ENCODE measurements around the gene FANCL. TPM values are rescaled to one million over a fixed set of nuclear protein-coding genes. Genes with fewer than 3 reads are reported as not detected.
"Not testable (repeated sequence)": the region's sequence is repeated elsewhere in the genome, so short reads cannot be mapped to it uniquely, and the experiment has no call there.

Gene FANCL
- total RNA-seq, 2 donors from 2014 or later, result 2.1 to 3.4 TPM

DNA sequence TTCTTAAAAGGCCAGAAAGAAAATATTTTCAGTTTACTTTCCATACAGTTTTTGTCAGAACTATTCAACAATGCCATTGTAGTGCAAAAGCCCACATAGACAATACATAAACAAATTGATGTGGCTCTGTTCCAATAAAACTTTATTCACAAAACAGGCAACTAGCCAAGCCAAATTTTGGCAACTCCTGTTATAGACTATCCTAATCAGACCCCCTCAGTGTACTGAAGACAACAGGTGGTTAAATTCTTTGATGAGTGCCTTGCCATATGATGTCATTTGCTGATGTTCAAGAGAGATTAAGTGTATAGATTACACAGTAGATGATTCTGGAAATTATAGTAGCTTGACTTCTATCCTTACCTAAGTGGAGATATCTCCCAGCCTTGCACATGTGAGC, 83.4 kb downstream of the FANCL start:
- H3K36me3 Mint-ChIP-seq (ENCODE audit: low read depth), result peaks cover 8% of the 10 kb centered on the region
- ATAC-seq (no peak), DNase-seq (no peak)
- no peaks in the 10 kb centered on the region for H3K9me3 ChIP-seq (ENCODE audit: control insufficient read depth, low read length, poor library complexity, severe bottlenecking)
- no peak overlapping the region for H3K27ac Mint-ChIP-seq
- H3K4me3 Mint-ChIP-seq, result no peak overlapping the region
- H3K4me1 Mint-ChIP-seq, result peaks cover 2% of the 10 kb centered on the region
- no peaks in the 10 kb centered on the region for H3K27me3 Mint-ChIP-seq

DNA sequence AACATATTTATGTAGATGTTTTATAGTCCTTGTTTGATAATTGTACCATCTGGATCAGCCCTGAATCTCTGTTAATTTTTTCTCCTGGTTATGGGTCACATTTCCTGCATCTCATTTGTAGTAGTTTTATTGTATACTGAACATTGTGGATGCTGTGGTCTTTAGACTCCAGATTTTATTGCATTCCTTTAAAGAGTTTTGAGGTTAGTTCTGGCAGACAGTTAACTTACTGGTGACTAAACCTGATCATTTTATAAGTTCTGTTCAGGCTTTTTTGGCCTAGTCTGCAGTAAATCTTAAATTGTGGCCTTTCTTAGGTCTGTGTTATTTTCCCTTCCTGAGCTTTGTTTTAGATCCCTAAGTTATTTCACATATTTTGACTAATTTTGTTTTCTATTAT, 84.3 kb downstream of the FANCL start:
- no peak overlapping the region for H3K4me3 Mint-ChIP-seq
- no peak overlapping the region for H3K27ac Mint-ChIP-seq
- DNase-seq (no peak), ATAC-seq (no peak)
- H3K4me1 Mint-ChIP-seq, result peaks cover 2% of the 10 kb centered on the region
- H3K27me3 Mint-ChIP-seq, result no peaks in the 10 kb centered on the region
- peaks cover 8% of the 10 kb centered on the region for H3K36me3 Mint-ChIP-seq (ENCODE audit: low read depth)
- no peaks in the 10 kb centered on the region for H3K9me3 ChIP-seq (ENCODE audit: control insufficient read depth, low read length, poor library complexity, severe bottlenecking)

DNA sequence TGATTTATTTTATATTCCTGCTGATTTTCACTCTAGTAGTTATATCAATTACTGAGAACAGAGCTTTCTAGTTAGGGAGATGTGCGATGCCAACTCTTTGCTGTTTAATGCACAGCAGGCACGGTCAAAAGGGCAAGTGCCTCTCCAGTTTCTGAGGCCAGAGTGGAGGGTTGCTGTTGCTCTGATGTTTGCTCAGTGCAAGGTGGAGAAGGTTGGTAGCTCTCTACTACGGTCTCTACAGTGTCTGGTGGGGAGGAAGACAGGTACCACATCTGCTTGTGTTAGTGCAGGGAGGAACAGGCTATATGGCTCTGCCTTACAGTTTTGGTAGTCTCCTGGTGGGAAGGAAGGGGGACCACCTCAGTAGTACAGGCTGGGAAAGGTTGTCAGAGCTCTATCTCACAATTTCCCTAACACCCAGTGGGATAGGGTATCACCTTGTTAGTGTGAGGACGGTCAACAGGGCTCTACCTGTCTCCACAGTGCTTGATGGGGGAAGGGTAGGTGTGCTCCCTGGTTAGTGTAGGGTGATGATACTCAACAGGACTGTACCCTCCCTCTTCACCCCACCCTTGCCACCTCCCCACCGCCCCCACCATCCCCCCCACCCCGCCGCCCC, 85.9 kb downstream of the FANCL start:
- no peaks in the 10 kb centered on the region for H3K9me3 ChIP-seq (ENCODE audit: control insufficient read depth, low read length, poor library complexity, severe bottlenecking)
- peaks cover 9% of the 10 kb centered on the region for H3K36me3 Mint-ChIP-seq (ENCODE audit: low read depth)
- no peaks in the 10 kb centered on the region for H3K27me3 Mint-ChIP-seq
- ATAC-seq (no peak), DNase-seq (no peak)
- H3K4me3 Mint-ChIP-seq, result no peak overlapping the region
- H3K4me1 Mint-ChIP-seq, result peaks cover 5% of the 10 kb centered on the region
- no peak overlapping the region for H3K27ac Mint-ChIP-seq

DNA sequence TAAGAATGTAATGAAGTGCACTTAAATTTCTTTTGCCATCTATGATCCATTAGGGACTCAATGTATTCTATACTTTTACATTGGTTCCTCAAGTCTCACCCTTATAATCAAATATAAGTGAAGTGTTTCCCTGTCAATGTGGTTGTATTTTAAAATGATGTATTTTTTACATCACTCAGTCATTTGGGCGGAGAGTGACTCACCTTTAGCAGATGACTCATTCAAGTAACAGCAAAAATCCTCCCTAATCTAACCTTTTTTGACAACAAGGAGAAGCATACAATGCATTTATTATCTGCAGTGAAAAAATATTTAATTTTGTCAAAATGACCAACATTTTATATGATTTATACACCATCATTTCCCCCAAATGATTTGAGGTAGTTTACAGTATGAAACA, 94.4 kb downstream of the FANCL start:
- no peak for ATAC-seq
- no peaks in the 10 kb centered on the region for H3K27me3 Mint-ChIP-seq
- peaks cover 7% of the 10 kb centered on the region for H3K36me3 Mint-ChIP-seq (ENCODE audit: low read depth)
- H3K9me3 ChIP-seq (ENCODE audit: control insufficient read depth, low read length, poor library complexity, severe bottlenecking), result no peaks in the 10 kb centered on the region
- H3K4me3 Mint-ChIP-seq, result no peak overlapping the region
- DNase-seq, result no peak
- no peak overlapping the region for H3K27ac Mint-ChIP-seq
- peaks cover 5% of the 10 kb centered on the region for H3K4me1 Mint-ChIP-seq

DNA sequence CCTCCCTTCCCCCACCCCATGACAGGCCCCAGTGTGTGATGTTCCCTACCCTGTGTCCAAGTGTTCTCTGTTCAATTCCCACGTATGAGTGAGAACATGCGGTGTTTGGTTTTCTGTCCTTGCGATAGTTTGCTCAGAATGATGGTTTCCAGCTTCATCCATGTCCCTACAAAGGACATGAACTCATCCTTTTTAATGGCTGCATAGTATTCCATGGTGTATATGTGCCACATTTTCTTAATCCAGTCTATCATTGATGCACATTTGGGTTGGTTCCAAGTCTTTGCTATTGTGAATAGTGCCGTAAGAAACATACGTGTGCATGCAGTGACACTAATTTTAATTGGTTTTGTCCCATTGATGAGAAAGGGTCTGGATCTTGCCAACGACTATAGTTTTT, 95.4 kb downstream of the FANCL start:
- ATAC-seq; DNase-seq; H3K36me3 Mint-ChIP-seq (ENCODE audit: low read depth); H3K9me3 ChIP-seq (ENCODE audit: control insufficient read depth, low read length, poor library complexity, severe bottlenecking); H3K4me1 Mint-ChIP-seq; H3K27me3 Mint-ChIP-seq; H3K27ac Mint-ChIP-seq; H3K4me3 Mint-ChIP-seq: not testable (repeated sequence)

DNA sequence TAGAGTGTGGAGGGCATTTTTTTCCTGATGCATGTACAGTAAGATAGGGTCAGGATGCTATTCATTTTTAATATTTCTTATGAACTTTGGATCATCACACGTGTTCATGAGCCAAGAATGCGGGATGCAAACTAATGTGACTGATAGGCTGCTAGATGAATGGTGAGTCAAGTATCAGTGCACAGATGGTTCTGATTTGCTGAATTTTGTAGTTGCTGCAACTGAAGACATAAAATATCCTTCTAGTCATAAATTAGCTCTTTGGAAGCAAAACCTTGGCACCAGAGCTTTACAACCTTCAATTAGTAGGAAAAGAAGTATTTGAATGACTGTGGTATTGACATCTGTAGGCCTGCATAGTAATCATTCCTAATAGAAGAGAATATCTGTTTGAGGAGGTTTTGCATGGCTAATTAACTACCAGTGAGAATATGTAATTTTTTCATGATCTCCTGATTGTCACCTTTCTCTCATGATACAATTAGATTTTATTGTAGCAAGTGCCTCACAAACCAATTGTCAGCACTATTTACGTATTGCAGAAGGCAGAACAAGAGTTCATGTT, 100.5 kb downstream of the FANCL start:
- H3K36me3 Mint-ChIP-seq (ENCODE audit: low read depth), result peaks cover 2% of the 10 kb centered on the region

DNA sequence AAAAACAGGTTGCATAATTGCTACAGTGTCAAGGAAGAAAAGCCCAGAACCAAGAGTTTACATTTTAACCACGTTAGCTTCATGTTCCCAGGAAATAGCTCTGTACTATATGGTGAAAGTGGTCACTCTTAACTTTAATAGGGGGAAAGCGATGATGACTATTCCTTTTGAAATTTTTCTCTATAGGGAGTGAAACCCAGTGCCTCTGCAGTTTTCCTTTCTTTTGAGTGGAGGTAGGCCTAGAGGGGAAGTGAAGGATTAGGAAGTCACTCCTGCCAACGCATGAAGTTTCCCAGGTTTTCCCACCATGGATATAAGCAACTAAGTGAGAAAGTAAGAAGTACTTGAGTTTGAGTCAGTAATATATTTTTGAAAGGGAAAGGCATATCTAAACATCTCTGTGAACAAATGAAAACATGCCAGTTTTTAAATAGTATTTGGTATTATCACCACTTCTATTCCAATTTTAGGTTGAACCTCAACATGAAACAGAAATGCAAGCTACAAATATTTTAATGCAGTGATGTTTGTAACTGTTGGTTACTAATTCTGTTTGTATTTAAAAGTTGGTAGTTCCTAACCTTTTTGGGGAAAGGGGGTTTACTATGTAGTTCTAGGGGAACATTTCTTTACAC, 102.6 kb downstream of the FANCL start:
- H3K9me3 ChIP-seq (ENCODE audit: control insufficient read depth, low read length, poor library complexity, severe bottlenecking), result no peaks in the 10 kb centered on the region
- DNase-seq (no peak), ATAC-seq (no peak)
- H3K36me3 Mint-ChIP-seq (ENCODE audit: low read depth), result peaks cover 5% of the 10 kb centered on the region
- no peak overlapping the region for H3K27ac Mint-ChIP-seq
- no peak overlapping the region for H3K4me3 Mint-ChIP-seq
- no peaks in the 10 kb centered on the region for H3K4me1 Mint-ChIP-seq
- no peaks in the 10 kb centered on the region for H3K27me3 Mint-ChIP-seq

More for the DNA sequence above, 100.5 kb downstream of the FANCL start:
- H3K9me3 ChIP-seq (ENCODE audit: control insufficient read depth, low read length, poor library complexity, severe bottlenecking), result no peaks in the 10 kb centered on the region
- Mint-ChIP-seq H3K4me1 (no peaks in the 10 kb centered on the region), H3K27ac (no peak overlapping the region), H3K4me3 (no peak overlapping the region), H3K27me3 (no peaks in the 10 kb centered on the region)
- DNase-seq (no peak), ATAC-seq (no peak)

DNA sequence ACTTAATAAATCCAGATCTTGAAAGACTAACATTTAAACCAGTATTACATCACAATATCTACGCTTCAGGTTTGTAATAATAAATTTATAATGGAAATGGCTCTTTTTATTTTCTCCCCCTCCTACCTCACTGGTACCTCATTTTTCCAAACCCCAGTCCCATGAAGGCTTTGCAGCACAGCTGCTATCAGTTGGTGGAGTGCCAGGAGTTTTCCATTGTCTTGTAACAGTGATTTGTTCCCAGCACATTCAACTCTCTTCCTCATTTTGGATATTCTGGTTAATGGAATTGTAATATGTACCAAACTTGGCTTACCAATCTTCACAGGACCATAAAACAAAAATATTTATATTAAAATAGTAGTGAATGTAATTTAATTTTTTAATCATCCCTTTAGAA, 103.3 kb downstream of the FANCL start:
- Mint-ChIP-seq H3K27me3 (no peaks in the 10 kb centered on the region), H3K4me3 (no peak overlapping the region), H3K27ac (no peak overlapping the region), H3K4me1 (no peaks in the 10 kb centered on the region), H3K36me3 (ENCODE audit: low read depth) (peaks cover 5% of the 10 kb centered on the region)
- ATAC-seq, result no peak
- no peaks in the 10 kb centered on the region for H3K9me3 ChIP-seq (ENCODE audit: control insufficient read depth, low read length, poor library complexity, severe bottlenecking)
- no peak for DNase-seq

DNA sequence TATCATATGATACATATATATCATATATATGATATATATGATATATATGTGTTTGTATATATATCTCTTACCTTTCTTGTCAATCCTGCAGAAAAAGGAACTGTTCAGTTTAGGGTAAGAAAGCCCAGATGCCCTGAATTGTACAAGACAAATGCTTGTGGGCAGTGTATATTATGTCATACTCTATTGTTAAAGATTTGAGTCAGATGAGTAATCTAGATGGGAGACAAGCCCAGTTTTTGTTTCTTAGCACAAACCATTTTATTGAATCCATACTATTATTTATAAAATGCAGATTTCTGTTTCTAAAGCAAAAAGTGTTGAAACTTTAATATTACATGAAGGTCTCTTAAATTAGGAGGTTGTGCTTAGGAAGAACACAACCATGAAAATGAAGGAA, 103.9 kb downstream of the FANCL start:
- Mint-ChIP-seq H3K4me3 (no peak overlapping the region), H3K4me1 (no peaks in the 10 kb centered on the region), H3K27ac (no peak overlapping the region), H3K36me3 (ENCODE audit: low read depth) (peaks cover 5% of the 10 kb centered on the region), H3K27me3 (no peaks in the 10 kb centered on the region)
- DNase-seq (no peak), ATAC-seq (no peak)
- no peaks in the 10 kb centered on the region for H3K9me3 ChIP-seq (ENCODE audit: control insufficient read depth, low read length, poor library complexity, severe bottlenecking)

DNA sequence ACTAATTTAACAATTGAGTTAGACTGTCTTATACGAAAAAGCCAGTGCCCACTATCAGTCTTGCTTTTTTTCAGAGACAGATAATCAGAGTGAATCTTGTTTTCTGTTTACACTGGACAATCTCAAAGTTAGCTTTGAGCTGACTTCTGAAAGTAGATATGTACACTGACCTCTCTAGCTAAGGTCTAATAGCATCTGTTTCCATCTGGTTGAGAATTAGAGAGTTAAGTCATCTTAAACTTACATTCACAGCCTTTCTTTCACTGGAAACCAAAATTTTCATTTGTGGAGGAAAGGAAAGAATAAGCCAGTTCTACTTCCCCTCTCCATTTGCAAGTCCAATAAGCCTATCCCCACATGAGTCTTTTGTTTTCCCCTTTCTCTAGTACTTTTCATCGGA, 105.3 kb downstream of the FANCL start:
- no peaks in the 10 kb centered on the region for H3K9me3 ChIP-seq (ENCODE audit: control insufficient read depth, low read length, poor library complexity, severe bottlenecking)
- DNase-seq (no peak), ATAC-seq (no peak)
- Mint-ChIP-seq H3K4me1 (no peaks in the 10 kb centered on the region), H3K27me3 (no peaks in the 10 kb centered on the region), H3K27ac (no peak overlapping the region), H3K36me3 (ENCODE audit: low read depth) (peaks cover 5% of the 10 kb centered on the region), H3K4me3 (no peak overlapping the region)

DNA sequence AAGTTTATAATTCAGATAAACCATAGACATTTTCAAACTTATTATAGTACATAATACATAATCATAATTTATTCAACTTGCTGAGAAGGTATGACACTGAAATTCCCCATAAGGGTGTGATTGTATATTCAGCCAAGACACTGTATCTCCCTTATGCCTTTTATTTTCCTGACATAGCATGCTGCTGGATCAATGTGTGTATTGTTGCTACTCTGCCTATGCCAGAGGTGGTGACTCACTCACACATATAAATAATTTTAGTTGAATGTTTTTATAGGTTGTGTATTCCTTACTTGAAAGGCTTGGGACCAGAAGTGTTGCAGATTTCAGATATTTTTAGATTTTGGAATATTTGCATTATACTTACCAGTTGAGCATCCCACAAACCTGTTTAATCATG, 107.7 kb downstream of the FANCL start:
- DNase-seq (no peak), ATAC-seq (no peak)
- peaks cover 3% of the 10 kb centered on the region for H3K36me3 Mint-ChIP-seq (ENCODE audit: low read depth)
- no peaks in the 10 kb centered on the region for H3K9me3 ChIP-seq (ENCODE audit: control insufficient read depth, low read length, poor library complexity, severe bottlenecking)
- no peak overlapping the region for H3K27ac Mint-ChIP-seq
- H3K27me3 Mint-ChIP-seq, result no peaks in the 10 kb centered on the region
- H3K4me1 Mint-ChIP-seq, result no peaks in the 10 kb centered on the region
- no peak overlapping the region for H3K4me3 Mint-ChIP-seq

DNA sequence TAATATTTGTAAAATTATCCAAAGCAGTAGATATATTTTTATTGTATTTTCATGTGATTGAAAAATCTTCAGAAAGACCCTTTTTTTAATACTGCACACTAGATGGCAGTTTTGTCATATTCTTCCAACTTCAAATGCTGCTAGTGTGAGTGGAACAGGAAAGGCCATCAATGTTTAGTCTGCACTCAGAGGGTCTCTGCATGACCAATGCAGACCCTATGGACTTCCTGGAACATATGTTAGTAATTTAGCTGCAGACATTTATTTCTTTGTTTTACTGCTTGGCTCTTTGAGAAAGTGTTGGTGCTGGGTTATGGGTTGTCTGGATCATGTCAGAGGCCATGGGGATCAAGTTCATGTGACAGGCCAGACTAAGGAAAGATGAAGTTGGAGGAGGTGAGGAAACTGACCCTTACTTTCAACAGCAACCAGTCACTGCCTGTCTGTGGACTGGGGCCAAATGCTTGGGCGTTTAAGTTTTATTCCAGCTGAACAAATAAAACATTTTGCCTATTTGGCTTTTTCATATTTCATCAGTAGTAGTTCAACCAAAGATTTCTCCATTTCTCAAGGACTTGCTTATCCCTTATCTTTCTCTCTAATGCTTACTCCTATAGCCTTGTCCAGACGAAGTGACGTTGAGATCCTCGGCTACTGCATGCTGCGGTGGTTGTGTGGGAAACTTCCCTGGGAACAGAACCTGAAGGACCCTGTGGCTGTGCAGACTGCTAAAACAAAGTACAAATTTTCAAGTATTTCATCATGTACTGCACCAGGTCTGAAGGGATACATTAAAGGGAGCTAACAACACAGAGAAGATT, 109.7 kb downstream of the FANCL start:
- Mint-ChIP-seq H3K27ac (no peak overlapping the region), H3K4me3 (no peak overlapping the region), H3K27me3 (no peaks in the 10 kb centered on the region), H3K36me3 (ENCODE audit: low read depth) (peaks cover 3% of the 10 kb centered on the region), H3K4me1 (no peaks in the 10 kb centered on the region)
- no peaks in the 10 kb centered on the region for H3K9me3 ChIP-seq (ENCODE audit: control insufficient read depth, low read length, poor library complexity, severe bottlenecking)
- ATAC-seq (no peak), DNase-seq (no peak)

DNA sequence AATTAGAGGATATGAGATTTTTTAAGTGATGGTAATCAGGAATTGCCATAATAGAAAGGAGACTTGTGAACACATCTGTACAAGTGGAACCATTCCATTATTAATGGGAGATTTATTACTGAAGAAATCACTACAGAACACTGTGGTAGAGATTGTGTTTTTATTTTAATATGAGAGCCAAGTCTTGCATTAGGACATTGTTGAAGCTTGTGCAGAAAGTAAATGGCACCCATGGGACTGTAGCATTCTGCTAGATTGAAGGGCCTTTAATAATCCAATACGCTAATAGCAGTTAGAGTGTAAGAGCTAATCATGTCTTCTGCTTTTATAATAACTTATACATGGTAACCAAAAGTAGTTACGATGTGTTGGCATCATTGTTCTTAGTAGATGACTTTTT, 110.9 kb downstream of the FANCL start:
- Mint-ChIP-seq H3K4me3 (no peak overlapping the region), H3K27ac (peak overlapping the region; percentile 37), H3K36me3 (ENCODE audit: low read depth) (peaks cover 3% of the 10 kb centered on the region), H3K27me3 (no peaks in the 10 kb centered on the region), H3K4me1 (no peaks in the 10 kb centered on the region)
- DNase-seq, result no peak
- ATAC-seq, result no peak
- H3K9me3 ChIP-seq (ENCODE audit: control insufficient read depth, low read length, poor library complexity, severe bottlenecking), result no peaks in the 10 kb centered on the region

Data from T-helper 17 cell (primary cell).